Hematopoietic multipotent progenitor cell treated with erythropoietin and hydrocortisone succinate and interleukin-3 and kit ligand, for 15 days (in vitro differentiated cells): Measurements from ENCODE around the gene CDK5.
A peak's percentile ranks its signal among the peaks of the same experiment; 100 is the strongest.

Experiments used
- DNase-seq: peaks from one replicate; pipeline ENCODE4 v3.0.0-alpha.2; 2015; ENCODE audit warnings: low spot score

The CDK5 gene

GRCh38 chr7:151073990-151074389 lies 16.3 kb upstream of the CDK5 start:
- DNase-seq, result no peak

- DNase-seq, result no peak
Observed at GRCh38 chr7:151071032-151071866, 13.6 kb upstream of the CDK5 start.

DNA sequence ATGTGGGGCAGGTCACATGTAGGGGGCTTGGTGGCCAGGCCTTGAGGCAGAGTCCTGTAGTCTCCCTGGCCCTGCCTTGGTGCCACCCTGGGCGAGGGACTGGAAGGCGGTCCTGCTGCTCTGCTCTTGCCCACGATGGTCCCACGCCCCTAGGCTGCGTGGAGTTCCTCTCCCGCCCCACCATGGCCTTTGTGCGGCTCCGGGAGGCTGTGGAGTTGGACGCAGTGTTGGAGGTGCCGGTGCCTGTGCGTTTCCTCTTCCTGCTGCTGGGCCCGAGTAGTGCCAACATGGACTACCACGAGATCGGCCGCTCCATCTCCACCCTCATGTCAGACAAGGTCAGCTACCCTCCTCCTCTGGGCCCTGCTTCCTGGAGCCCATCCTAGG lies 12.9 kb upstream of the CDK5 start:
- DNase-seq, result no peak

- DNase-seq, result no peak
Observed at GRCh38 chr7:151069841-151070573, 12.3 kb upstream of the CDK5 start.

DNA sequence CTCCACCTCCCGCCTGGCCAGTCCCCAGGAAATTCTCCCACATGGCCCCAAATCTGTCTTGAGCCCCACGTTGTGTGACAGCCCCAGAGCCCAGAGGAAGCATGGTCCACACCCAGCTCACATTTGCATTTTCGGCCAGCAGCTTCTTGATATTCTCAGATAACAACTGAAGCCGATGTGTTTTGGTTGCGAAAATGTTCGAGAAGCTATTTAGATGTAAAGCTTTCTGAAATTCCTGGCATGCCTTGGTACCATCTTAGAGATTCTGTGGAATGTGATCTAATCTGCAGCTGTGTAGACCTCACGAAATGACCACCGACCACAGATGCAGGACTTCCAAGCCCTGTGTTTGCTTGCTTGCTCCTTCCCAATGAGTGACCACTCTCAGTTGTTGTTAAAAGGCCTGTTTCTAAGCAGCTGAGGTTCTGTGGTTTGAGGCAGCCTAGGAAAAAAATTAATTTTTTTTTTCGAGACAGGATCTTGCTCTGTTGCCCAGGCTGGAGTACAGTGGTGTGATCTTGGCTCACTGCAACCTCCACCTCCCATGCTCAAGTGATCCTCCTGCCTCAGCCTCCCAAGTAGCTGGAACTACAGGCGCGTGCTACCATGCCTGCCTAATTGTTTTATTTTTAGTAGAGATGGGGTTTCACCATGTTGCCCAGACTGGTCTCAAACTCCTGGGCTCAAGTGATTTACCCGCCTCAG lies 10.5 kb upstream of the CDK5 start:
- DNase-seq, result no peak

DNA sequence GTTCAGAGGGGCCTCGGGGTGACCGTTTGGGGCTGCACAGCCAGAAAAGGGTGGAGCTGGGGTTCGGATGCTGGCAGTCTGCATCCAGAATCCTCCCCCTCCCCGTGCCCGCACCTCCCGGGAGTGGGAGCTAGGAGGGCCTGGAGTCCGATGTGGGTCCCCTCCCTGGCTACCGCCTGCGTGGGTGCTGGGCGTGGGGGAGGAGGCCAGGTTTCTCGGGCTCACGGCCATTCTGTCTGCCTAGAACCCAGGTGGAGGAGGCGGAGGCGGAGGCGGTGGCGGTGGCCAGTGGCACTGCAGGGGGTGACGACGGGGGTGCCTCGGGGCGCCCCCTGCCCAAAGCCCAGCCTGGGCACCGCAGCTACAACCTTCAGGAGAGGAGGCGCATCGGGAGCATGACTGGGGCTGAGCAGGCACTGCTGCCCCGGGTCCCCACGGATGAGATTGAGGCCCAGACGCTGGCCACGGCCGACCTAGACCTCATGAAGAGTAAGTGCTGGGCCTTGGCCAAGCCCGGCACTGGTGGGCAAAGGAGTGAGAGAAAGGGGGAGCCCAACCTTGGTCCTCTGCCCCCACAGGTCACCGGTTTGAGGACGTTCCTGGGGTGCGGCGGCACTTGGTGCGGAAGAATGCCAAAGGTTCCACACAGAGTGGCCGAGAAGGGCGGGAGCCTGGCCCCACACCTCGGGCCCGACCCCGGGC lies 8.7 kb upstream of the CDK5 start:
- DNase-seq, result no peak

- no peak for DNase-seq
Observed at GRCh38 chr7:151065516-151065915, 7.8 kb upstream of the CDK5 start.

- DNase-seq, result no peak
Observed at GRCh38 chr7:151064993-151065392, 7.3 kb upstream of the CDK5 start.

- DNase-seq, result no peak
Observed at GRCh38 chr7:151064454-151064853, 6.8 kb upstream of the CDK5 start.

DNA sequence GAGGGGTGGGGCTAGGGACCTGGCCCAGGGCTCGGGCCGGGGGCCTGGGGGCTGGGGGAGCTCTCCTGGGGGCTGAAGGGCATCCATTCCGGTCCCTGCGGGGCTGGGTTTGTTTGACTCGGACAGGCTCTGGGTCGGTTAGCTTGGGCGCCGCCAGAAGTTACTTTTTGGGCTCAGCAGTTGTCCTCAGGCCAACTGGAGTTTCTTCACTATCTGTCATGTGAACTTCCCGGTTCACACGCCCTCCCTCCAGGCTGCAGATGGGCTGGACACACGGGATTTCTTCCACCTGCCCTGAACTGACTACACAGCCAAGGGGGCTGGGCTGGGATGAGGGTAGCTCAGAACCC lies 5.5 kb upstream of the CDK5 start:
- DNase-seq, result no peak

DNA sequence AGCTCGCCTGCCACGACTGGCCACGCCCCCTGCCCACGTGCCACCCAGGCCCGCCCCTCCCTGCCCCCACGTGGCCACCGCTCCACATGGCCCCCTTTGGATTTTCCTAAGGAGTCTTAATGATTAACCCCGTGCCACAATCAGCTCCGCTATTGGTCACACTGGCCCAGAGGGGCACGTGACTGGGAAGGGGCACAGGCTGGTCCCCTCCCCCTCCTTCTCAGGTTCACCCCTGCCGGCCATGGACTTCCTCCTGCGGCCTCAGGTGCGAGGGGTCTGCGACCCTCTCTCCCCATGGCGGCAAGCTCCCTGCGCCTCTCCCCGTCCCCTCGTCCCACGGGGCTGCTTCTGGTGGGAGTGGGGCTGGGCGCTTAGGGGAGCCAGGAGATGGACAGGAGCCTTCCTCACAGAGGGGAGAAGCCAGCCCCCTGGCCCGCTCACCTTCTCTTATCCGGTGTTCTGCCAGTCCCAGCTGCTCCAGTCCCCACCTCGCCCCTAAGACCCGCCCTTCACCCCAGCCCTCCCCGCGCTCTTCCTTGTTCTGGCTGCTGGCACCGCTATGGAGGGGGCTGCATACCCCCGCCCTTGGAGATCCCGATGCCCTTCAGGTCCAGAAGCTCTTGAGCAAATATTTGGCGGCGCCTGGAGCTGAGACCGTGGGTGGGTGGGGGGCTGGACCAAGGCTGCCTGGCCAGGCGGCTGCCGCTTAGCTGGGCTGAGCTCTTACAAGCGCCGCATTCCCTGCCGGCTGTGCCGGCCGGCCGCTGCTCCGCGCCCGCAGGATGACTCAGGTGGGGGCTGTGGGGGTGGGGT lies 4.9 kb upstream of the CDK5 start:
- DNase-seq, result no peak

DNA sequence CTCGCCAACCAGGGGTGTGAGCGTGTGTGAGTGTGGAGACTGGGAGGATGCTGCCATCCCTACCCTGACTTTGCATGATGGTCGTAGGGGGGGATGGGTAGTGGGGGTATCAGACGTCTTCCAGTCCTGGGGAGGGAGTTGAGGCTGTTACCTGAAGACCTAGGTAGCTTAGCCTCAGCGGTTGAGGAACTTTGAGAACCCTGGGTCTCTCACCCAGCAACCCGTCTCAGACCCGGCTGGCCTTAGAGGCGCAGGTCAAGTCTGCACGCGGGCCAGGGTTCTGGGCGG lies 4.4 kb upstream of the CDK5 start:
- no peak for DNase-seq

- no peak for DNase-seq
Observed at GRCh38 chr7:151061213-151062110, 3.8 kb upstream of the CDK5 start.

DNA sequence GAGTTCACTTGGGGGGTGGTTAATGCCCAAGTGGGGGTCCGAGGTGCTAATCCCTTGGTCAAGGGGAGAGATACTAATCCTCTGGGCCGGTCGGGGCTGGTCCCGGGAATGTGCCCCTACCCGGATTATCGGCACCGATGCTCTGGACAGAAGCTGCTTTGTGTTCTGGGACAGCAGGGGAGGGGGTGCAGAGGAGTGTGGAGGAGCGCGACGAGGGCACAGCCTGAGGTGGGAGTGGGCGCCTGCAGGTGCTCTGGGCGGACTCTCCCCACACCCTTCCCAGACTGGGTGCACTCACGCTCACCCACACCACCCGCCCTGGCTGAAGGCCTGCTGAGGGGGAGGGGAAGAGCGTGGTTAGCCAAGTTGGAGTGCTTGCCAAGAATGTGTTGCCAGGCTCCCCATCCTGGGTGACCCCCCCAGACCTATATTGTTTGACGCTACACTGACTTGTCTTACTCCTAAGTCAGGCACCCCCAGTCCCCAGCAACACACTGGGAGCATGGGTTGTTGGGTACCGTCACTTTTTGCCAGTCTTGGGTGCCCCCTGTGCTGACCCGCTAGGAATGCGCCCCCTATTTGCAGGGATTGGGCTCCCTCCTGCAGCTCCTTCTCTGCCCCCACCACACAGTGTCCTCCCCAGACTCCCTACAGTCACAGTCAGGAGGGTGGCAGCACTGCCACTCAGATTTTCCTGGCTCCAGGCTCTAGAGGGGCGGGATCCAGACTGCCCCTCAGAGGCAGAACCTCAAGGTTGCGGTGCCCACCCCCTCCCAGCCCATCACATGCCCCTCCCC lies 2.9 kb upstream of the CDK5 start:
- peak; percentile 32 for DNase-seq

- no peak for DNase-seq
Observed at GRCh38 chr7:151060113-151060415, 2.4 kb upstream of the CDK5 start.

DNA sequence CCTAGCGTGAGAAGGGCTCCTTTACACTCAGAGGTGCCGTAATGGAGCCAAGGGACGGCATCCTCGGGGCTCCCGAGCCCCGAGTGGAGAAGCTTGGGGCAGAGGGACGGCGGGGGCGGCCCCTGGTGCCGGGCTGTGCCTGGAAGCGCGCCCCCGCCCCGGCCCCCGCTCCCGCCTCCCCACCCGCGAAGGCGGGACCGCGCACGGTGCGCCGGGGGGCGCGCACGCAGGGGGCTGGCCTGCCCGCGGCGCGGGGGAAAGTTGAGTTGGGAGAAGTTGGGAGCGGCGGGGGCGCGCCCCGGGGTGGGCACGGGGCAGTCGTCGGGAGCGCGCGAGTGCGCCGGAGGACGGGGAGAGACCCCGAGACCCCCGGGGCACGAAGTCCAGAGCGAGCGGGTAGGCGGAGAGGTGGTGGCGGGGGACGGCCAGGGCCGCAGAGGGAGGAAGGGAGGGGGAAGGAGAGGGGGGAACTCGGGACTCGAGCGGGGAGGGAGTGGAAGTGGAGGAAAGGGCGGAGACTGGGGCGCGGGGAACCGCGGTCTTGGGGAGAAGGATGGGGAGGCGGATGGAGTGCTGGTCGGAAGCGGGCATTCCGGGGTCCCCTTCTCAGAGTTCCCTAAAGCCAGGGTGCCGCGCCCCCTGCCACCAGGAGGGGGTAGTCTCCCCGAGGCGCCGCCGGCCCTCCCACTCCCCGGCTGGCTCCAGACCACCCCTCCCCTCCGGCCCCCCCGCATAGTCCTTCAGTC lies 1.8 kb upstream of the CDK5 start, which contains the start of gene SLC4A2:
Gene SLC4A2, plus strand, starts transcription at position 223 of the 746 bp plus-strand sequence. CDS start 2,399 bp downstream, outside the sequence.
- peak; percentile 37 for DNase-seq

- peak; percentile 28 for DNase-seq
Observed at GRCh38 chr7:151058781-151059366, 1.2 kb upstream of the CDK5 start.

GRCh38 chr7:151057989-151058780 lies 488 bp upstream of the CDK5 start:
- peak; percentile 98 for DNase-seq
